ENCODE measurements around the gene TCEA3. TPM values are rescaled to one million over a fixed set of nuclear protein-coding genes. Genes with fewer than 3 reads are reported as not detected.

TCEA3 gene
- total and polyA plus RNA-seq, 3 donors from 2014 or later, result 10.8 to 14.7 (median 12.6) TPM

DNA sequence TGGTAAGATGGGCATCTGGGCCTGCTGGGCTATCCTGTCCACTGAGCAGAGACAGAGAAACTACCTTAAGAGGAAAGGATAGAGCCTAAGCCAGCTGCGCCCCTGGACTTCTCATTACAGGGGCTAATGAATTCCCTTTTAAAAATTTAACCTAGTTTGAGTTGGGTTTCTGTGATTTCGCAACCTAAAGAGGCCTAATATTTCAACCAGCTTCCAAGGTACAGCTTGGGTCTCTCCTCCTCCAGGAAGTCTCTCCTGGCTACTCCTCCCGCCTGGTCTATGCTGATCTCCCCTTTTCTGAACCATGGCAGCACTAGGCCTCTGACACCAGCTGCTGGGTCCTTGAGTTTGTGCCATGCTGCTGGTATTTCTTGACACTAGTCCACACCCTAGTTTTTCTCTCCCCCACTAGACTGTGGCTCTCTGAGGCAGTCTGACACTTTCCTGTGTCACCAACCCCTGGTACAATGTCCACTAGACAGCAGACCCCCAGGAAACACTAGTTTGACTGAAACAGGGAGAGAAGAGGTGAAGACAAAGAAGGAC is 29.0 kb upstream of the TCEA3 start:
- no peaks in the 10 kb centered on the region for H3K9me3 ChIP-seq
- H3K4me1 ChIP-seq, result no peaks in the 10 kb centered on the region
- 97 to 100% methylated on average over 3 of the region's 3 CpGs for WGBS, 2 donors
- no peaks in the 10 kb centered on the region for H3K36me3 ChIP-seq (ENCODE audit: low read depth, missing control alignments)
- no peak overlapping the region for H3K4me3 ChIP-seq
- no peaks in the 10 kb centered on the region for H3K27me3 ChIP-seq
- H3K27ac ChIP-seq, result no peak overlapping the region
- intact Hi-C loops (cut with DNase I; ENCODE audit: low total_unique reads), result no loop called here
- DNase-seq, result no peak
- no peak for TF ChIP-seq POLR2A (IDR thresholded peaks at IDR 0.05)
- TF ChIP-seq, protein P1, sequence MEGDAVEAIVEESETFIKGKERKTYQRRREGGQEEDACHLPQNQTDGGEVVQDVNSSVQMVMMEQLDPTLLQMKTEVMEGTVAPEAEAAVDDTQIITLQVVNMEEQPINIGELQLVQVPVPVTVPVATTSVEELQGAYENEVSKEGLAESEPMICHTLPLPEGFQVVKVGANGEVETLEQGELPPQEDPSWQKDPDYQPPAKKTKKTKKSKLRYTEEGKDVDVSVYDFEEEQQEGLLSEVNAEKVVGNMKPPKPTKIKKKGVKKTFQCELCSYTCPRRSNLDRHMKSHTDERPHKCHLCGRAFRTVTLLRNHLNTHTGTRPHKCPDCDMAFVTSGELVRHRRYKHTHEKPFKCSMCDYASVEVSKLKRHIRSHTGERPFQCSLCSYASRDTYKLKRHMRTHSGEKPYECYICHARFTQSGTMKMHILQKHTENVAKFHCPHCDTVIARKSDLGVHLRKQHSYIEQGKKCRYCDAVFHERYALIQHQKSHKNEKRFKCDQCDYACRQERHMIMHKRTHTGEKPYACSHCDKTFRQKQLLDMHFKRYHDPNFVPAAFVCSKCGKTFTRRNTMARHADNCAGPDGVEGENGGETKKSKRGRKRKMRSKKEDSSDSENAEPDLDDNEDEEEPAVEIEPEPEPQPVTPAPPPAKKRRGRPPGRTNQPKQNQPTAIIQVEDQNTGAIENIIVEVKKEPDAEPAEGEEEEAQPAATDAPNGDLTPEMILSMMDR (IDR thresholded peaks at IDR 0.05), result no peak

DNA sequence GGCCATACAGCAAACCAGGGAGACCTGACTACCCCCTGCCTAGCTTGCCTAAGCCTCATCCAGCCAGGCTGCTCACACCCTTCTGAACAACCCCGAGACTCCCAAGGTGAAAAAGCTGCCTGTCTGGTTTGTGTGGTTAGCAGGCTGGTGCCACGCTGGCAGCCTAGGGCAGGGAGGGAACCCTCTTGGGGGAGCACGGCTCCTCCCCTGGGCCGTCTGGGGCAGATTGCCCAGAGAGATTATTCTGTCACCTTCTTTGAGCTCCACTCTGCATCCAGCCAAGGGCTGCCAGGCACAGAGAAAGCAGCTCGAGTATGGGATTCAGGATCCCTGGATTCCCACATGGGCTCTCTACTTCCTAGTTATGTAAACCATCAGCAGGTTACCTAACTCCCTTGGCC is 27.5 kb upstream of the TCEA3 start:
- TF ChIP-seq POLR2A (IDR thresholded peaks at IDR 0.05), result no peak
- TF ChIP-seq, protein P1 (IDR thresholded peaks at IDR 0.05), result no peak
- H3K27ac ChIP-seq, result no peak overlapping the region

DNA sequence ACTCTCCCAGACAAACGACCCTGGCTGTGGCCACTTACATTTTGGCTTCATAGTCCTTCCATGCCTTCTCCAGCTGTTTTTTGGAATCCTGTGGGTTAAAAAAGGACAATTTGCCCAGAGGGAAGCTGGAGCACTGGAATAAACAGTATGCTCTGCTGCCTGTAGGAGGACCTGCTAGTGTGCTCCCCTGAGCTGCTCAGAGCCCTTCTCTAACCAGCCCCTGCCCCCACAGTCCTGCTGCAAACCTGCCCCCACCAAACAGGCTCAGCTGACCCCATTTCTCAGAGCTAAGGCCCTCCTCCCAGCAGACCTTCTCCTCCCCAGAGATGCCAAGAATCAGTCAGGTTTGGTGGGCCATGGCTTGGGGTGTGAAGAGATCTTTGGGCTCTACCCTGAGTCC is 26.9 kb upstream of the TCEA3 start:
- Histone ChIP-seq H3K4me3 (no peak overlapping the region), H3K9me3 (no peaks in the 10 kb centered on the region), H3K36me3 (ENCODE audit: low read depth, missing control alignments) (no peaks in the 10 kb centered on the region), H3K4me1 (no peaks in the 10 kb centered on the region), H3K27ac (no peak overlapping the region), H3K27me3 (no peaks in the 10 kb centered on the region)
- no peak for DNase-seq
- TF ChIP-seq POLR2A (IDR thresholded peaks at IDR 0.05), result no peak
- TF ChIP-seq, protein P1 (IDR thresholded peaks at IDR 0.05), result no peak
- intact Hi-C loops (cut with DNase I; ENCODE audit: low total_unique reads), result no loop called here
- WGBS, 2 donors, result 43 to 58% methylated on average over 1 of the region's 1 CpG

More for the DNA sequence above, 27.5 kb upstream of the TCEA3 start:
- H3K4me3 ChIP-seq, result no peak overlapping the region
- intact Hi-C loops (cut with DNase I; ENCODE audit: low total_unique reads), result no loop called here
- no peaks in the 10 kb centered on the region for H3K9me3 ChIP-seq
- H3K4me1 ChIP-seq, result no peaks in the 10 kb centered on the region
- H3K27me3 ChIP-seq, result no peaks in the 10 kb centered on the region
- no peaks in the 10 kb centered on the region for H3K36me3 ChIP-seq (ENCODE audit: low read depth, missing control alignments)
- WGBS, 2 donors, result 42 to 79% methylated on average over 2 to 5 of the region's 5 CpGs
- no peak for DNase-seq

DNA sequence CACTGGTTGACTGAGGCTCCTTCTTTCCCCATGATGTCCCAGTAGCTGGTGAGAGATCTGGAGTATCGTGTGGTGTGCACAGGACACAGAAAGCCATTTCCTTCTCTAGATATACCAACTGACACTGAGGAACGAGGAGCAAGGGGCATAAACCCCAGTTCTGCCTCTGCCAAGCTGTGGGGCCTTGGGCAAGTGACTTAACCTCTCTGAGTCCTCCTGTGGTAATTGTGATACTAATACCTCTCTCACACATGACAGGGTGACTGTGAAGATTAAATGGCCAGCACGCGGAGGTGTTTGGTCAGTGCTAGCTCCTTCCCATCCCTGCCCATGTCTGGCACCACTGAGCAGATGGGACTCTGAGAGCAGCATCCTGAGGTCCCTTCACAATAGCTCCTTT is 26.3 kb upstream of the TCEA3 start:
- Histone ChIP-seq H3K36me3 (ENCODE audit: low read depth, missing control alignments) (no peaks in the 10 kb centered on the region), H3K4me1 (no peaks in the 10 kb centered on the region), H3K9me3 (no peaks in the 10 kb centered on the region), H3K4me3 (no peak overlapping the region), H3K27me3 (no peaks in the 10 kb centered on the region), H3K27ac (no peak overlapping the region)
- no peak for TF ChIP-seq POLR2A (IDR thresholded peaks at IDR 0.05)
- TF ChIP-seq, protein P1 (IDR thresholded peaks at IDR 0.05), result no peak
- no peak for DNase-seq
- intact Hi-C loops (cut with DNase I; ENCODE audit: low total_unique reads), result no loop called here
- WGBS, 2 donors, result 80 to 94% methylated on average over 2 to 4 of the region's 4 CpGs

DNA sequence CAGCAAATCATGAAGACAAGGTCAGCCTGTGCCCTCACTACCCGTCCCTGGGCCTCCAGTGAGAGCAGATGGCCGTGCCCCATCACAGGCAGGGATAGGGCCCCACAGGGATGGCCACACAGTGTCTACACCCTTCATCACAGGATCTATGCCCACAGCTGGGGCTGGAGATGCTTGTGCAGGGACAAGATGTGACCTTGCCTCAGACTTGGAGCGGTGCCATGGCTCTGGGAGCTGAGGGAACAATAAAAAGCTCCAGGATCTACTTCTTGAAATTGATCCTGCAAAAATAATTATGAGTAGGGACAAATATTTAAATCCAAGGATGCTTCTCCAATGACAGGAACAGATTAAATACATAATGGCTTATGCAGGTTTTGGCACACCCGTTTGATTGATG is 25.4 kb upstream of the TCEA3 start:
- Histone ChIP-seq H3K36me3 (ENCODE audit: low read depth, missing control alignments) (no peaks in the 10 kb centered on the region), H3K9me3 (no peaks in the 10 kb centered on the region), H3K27me3 (no peaks in the 10 kb centered on the region), H3K27ac (no peak overlapping the region), H3K4me3 (no peak overlapping the region), H3K4me1 (no peaks in the 10 kb centered on the region)
- 39 to 65% methylated on average over 4 of the region's 4 CpGs for WGBS, 2 donors
- TF ChIP-seq POLR2A (IDR thresholded peaks at IDR 0.05), result no peak
- TF ChIP-seq, protein P1 (IDR thresholded peaks at IDR 0.05), result no peak
- peak; percentile 63 for DNase-seq
- intact Hi-C loops (cut with DNase I; ENCODE audit: low total_unique reads), result no loop called here

Data from testis (tissue), 3 donors.